GM23338 (cell line): ENCODE results near the gene NCAPD3.

Experiments
- CREB1 ChIP-seq: fragments of 250-450 bp; sonication (Bioruptor Pico); IDR thresholded peaks from 2 replicates; pipeline ENCODE4 v1.5.0; 2020; ENCODE audit warnings: low read depth, mild to moderate bottlenecking, moderate library complexity
- CTCF ChIP-seq, 2 experiments: fragments of 200-600 bp in 1 of 2; sonication (generic) in 1 of 2; conservative IDR thresholded peaks; 2 replicates each; pipeline versions ENCODE4 v1.5.1 to v1.6.1; 2016 to 2017; ENCODE audit warnings: antibody characterized with exemption in 2 of 2, low read depth in 2 of 2, mild to moderate bottlenecking in 2 of 2, moderate library complexity in 1 of 2
- EZH2 ChIP-seq: fragments of 200-600 bp; sonication (generic); IDR thresholded peaks from one replicate; pipeline ENCODE4 v1.8.0; 2017; ENCODE audit warnings: antibody characterized with exemption, mild to moderate bottlenecking, low read depth; ENCODE audit not compliant: unreplicated experiment
- EZH2phosphoT487 ChIP-seq: fragments of 200-600 bp; sonication (generic); IDR thresholded peaks from one replicate; pipeline ENCODE4 v1.8.1; 2018; ENCODE audit warnings: antibody characterized with exemption; ENCODE audit not compliant: unreplicated experiment
- JUNB ChIP-seq: IDR thresholded peaks from one replicate; pipeline ENCODE4 v1.6.1; 2016; ENCODE audit warnings: antibody characterized with exemption; ENCODE audit not compliant: unreplicated experiment
- NANOG ChIP-seq: IDR thresholded peaks from 2 replicates; pipeline ENCODE4 v1.6.1; 2016; ENCODE audit warnings: antibody characterized with exemption, borderline replicate concordance
- POLR2AphosphoS5 ChIP-seq: IDR thresholded peaks from 2 replicates; pipeline ENCODE4 v1.6.1; 2016; ENCODE audit warnings: antibody characterized with exemption, low read depth
- STAT1 ChIP-seq: IDR thresholded peaks from one replicate; pipeline ENCODE4 v1.6.1; 2016; ENCODE audit warnings: antibody characterized with exemption; ENCODE audit not compliant: unreplicated experiment
- ZNF114 ChIP-seq: fragments of 250-450 bp; sonication (Bioruptor Pico); IDR thresholded peaks from 2 replicates; pipeline ENCODE4 v1.5.0; 2020; ENCODE audit warnings: mild to moderate bottlenecking, moderate library complexity
- ZNF331 ChIP-seq: fragments of 250-450 bp; sonication (Bioruptor Pico); IDR thresholded peaks from 2 replicates; pipeline ENCODE4 v1.5.0; 2020; ENCODE audit warnings: low read depth, mild to moderate bottlenecking, moderate library complexity
- TF ChIP-seq, protein P1 (sequence below): IDR thresholded peaks from one replicate; pipeline ENCODE4 v1.6.1; 2018; ENCODE audit warnings: antibody characterized with exemption; ENCODE audit not compliant: unreplicated experiment
- TF ChIP-seq, protein P2 (sequence below): IDR thresholded peaks from 2 replicates; pipeline ENCODE4 v1.6.1; 2016; ENCODE audit warnings: antibody characterized with exemption

DNA sequence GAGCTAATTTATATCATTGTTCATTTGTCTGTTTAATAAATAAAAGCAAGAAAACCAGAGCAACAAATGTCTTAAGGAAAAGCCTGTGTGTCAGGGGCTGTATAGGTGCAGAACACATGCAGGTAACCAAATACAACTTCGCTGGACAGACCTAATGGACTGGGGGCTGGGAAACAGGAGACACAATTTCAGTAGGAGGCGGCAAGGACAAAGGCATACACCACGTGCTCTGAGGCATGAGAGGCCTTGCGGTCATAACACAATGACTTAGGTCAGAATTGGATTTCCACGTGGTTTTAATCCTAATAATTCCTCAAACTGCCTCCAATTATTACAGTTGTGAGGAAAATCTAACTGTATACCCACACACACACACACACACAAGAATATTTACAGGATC lies 43.7 kb upstream of the NCAPD3 start:
- TF ChIP-seq CTCF (conservative IDR thresholded peaks at IDR 0.05; ENCODE audit: low read depth in 2 of 2): no peak
- TF ChIP-seq EZH2phosphoT487: no peak
- TF ChIP-seq POLR2AphosphoS5: no peak
- TF ChIP-seq EZH2: no peak
- no peak for TF ChIP-seq JUNB
- TF ChIP-seq, protein P1, sequence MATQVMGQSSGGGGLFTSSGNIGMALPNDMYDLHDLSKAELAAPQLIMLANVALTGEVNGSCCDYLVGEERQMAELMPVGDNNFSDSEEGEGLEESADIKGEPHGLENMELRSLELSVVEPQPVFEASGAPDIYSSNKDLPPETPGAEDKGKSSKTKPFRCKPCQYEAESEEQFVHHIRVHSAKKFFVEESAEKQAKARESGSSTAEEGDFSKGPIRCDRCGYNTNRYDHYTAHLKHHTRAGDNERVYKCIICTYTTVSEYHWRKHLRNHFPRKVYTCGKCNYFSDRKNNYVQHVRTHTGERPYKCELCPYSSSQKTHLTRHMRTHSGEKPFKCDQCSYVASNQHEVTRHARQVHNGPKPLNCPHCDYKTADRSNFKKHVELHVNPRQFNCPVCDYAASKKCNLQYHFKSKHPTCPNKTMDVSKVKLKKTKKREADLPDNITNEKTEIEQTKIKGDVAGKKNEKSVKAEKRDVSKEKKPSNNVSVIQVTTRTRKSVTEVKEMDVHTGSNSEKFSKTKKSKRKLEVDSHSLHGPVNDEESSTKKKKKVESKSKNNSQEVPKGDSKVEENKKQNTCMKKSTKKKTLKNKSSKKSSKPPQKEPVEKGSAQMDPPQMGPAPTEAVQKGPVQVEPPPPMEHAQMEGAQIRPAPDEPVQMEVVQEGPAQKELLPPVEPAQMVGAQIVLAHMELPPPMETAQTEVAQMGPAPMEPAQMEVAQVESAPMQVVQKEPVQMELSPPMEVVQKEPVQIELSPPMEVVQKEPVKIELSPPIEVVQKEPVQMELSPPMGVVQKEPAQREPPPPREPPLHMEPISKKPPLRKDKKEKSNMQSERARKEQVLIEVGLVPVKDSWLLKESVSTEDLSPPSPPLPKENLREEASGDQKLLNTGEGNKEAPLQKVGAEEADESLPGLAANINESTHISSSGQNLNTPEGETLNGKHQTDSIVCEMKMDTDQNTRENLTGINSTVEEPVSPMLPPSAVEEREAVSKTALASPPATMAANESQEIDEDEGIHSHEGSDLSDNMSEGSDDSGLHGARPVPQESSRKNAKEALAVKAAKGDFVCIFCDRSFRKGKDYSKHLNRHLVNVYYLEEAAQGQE: no peak
- no peak for TF ChIP-seq STAT1
- TF ChIP-seq CREB1: no peak
- no peak for TF ChIP-seq NANOG
- no peak for TF ChIP-seq ZNF331
- no peak for TF ChIP-seq ZNF114 (CRISPR knock-in tag)
- TF ChIP-seq, protein P2, sequence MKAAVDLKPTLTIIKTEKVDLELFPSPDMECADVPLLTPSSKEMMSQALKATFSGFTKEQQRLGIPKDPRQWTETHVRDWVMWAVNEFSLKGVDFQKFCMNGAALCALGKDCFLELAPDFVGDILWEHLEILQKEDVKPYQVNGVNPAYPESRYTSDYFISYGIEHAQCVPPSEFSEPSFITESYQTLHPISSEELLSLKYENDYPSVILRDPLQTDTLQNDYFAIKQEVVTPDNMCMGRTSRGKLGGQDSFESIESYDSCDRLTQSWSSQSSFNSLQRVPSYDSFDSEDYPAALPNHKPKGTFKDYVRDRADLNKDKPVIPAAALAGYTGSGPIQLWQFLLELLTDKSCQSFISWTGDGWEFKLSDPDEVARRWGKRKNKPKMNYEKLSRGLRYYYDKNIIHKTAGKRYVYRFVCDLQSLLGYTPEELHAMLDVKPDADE: no peak
